GM18873 (cell line): Measurements from ENCODE around the gene EXOSC5.
"Not testable (repeated sequence)": the region's sequence is repeated elsewhere in the genome, so short reads cannot be mapped to it uniquely, and the experiment has no call there.

Experiments used
- ATAC-seq: cut with Tn5 transposase; IDR thresholded peaks from one replicate; pipeline ENCODE4 v1.9.1; 2021; ENCODE audit warnings: mild to moderate bottlenecking, moderate library complexity, moderate number of reproducible peaks; ENCODE audit not compliant: unreplicated experiment, low FRiP score

Gene EXOSC5

GRCh38 chr19:41408846-41409245 is 11.7 kb upstream of the EXOSC5 start:
- not testable (repeated sequence) for ATAC-seq

DNA sequence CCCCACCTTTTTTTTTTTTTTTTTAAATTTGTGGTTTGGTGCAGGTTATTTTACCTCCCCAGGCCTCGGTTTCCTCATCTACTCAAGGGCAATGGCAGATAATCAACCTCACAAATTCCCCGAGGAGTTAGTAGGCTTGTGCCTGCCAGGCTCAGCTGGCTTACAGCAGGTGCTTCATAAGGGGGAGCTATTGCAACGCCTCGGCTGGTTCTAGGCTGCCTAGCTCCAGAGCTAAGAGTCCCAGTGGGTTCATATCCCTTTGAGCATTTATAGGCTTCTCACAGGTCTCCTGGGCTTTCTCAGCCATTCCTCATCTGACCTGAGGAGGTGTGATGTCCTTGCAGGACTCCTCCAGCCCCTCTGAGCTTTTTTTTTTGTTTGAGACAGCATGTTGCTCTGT is 11.1 kb upstream of the EXOSC5 start:
- no peak for ATAC-seq

GRCh38 chr19:41407271-41407670 is 10.1 kb upstream of the EXOSC5 start:
- no peak for ATAC-seq

- no peak for ATAC-seq
These were observed 8.6 kb upstream of the EXOSC5 start for GRCh38 chr19:41405776-41406175.

- ATAC-seq = no peak
These were observed 6.2 kb upstream of the EXOSC5 start for GRCh38 chr19:41403181-41403970.

GRCh38 chr19:41402010-41402409 is 4.9 kb upstream of the EXOSC5 start:
- ATAC-seq = no peak

DNA sequence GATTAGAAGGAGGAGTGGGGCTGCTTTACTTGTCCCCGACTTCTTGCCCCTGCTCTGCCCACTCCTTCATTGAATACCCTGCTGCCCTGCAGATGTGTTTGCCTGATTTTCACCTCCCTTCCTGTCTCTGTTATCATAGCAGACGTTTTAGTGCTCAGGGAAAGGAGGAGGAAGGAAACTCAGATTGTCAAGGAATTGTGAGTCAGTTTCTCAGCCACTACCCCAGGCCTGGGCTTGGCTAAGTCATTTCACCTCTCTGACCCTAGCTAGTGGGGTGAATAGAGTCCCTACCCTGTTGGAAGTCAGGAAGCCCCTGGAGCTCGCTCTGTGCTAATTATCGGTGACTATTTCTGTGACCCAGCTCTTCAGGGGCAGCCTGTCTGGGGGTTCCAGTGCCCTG is 4.3 kb upstream of the EXOSC5 start:
- no peak for ATAC-seq

DNA sequence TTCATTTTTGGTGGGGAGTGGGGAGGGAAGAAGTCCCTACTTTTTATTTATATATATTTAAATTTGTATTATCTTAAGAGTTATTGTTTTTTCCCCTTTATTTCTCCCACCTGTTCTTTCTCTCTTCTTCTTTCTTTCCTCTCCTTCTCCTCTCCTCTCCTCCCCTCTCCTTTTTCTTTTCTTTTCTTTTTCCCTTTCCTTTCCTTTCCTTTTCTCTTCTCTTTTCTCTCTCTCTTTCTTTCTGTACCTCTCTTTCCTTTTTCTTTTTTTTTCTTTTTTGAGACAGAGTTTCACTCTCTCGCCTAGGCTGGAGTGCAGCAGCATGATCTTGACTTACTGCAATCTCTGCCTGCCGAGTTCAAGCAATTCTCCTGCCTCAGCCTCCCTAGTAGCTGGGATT is 2.4 kb upstream of the EXOSC5 start:
- no peak for ATAC-seq

- no peak for ATAC-seq
These were observed 1.9 kb upstream of the EXOSC5 start for GRCh38 chr19:41399091-41399490.

DNA sequence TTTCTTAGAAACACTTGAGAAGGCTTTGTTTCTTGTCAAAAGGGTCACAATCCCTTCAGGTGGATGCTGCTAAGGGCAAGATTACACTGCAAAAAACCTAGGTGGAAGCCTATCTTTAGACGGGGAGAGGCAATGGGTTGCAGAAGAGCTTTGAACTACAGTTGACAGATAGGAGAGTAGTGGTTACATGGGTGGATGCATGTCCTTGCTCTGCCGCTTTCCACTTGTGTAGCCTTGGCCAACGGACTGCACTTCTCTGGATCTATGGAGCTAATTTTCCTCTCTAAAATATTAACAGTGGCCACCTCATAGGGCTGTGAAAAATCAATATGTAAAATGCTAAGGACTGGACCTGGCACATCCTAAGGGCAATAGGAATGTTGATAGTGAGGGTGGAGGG is 1.4 kb upstream of the EXOSC5 start:
- no peak for ATAC-seq

GRCh38 chr19:41398050-41398418 is 875 bp upstream of the EXOSC5 start:
- no peak for ATAC-seq

- ATAC-seq = no peak
These were observed 1.8 kb downstream of the EXOSC5 start for GRCh38 chr19:41395355-41395754.

DNA sequence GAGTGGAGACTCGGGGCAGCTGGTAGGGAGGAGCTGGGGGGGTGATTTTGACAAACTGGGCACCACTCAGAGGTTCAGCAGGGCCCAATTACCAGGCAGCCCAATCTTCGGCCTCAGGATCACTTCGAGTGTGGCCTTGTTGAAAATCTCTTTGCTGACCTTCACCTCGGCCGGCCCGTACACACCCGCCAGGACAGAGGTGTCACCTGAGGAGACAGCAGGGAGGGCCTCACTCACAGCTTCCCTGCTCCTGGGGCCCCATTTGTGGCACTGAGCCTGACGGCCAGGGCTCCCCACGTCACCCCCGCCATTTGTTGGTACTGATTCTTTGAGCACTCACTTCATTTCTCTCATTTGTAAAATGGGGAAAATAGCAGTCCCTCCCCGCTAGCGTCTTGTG is 4.4 kb downstream of the EXOSC5 start:
- ATAC-seq = no peak

GRCh38 chr19:41391618-41392017 is 5.5 kb downstream of the EXOSC5 start:
- no peak for ATAC-seq

DNA sequence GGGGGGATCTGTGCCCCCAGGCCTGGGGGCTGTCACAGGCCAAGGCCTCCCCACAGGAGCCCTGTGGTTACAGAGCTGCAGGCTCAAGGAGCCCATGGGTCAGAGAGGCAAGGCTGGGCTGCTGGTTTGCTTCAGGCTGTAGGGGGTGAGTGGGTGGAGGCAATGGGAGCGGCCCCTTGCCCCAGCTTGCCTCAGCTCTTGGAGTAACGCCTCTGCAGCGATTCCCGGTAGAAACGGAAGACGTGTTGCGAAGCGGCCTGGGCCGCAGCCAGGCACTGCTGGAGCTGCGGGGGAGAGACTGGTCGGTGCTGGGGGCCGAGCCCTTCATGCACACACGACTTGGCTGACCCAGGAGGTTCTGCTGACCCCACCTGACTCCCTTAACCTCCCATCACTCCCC is 10.7 kb downstream of the EXOSC5 start:
- ATAC-seq = no peak

DNA sequence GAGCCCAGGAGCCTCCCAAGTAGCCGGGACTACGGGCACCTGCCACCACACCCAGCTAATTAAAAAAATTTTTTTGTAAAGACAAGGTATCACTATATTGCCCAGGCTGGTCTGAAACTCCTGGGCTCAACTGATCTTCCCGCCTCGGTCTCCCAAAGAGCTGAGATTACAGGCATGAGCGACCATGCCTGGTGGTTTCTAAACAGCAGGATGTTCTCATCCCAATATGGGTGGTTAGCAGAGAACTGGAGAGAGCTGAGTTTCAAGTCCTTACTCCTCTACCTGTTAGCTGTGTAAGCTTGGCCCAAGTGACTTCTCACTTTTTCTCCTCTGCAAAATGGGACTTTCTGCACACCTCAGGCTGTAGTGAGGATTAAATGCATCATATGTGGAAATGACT is 12.8 kb downstream of the EXOSC5 start:
- ATAC-seq = no peak

- ATAC-seq = not testable (repeated sequence)
These were observed 15.6 kb downstream of the EXOSC5 start for GRCh38 chr19:41381536-41381935.

GRCh38 chr19:41377977-41378709 is 19.0 kb downstream of the EXOSC5 start:
- ATAC-seq = no peak

DNA sequence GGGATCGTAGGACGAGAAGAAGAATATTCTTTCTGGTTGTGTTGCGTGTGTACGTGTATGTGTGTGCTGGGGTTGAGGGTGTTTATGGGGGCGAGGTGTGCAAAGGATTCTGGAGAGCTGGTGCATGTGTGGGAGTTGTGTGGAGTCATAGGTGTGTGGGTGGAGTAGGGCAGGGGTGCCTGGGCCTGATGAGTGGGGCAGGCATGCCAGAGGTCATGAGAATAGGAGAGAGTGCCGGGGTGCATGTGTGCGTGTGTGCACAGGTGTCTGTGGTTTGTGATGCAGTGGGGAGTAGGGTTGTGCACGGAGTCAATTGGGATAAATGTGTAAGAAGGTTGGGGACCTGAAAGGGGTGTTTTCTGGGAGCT is 20.2 kb downstream of the EXOSC5 start:
- ATAC-seq = no peak

DNA sequence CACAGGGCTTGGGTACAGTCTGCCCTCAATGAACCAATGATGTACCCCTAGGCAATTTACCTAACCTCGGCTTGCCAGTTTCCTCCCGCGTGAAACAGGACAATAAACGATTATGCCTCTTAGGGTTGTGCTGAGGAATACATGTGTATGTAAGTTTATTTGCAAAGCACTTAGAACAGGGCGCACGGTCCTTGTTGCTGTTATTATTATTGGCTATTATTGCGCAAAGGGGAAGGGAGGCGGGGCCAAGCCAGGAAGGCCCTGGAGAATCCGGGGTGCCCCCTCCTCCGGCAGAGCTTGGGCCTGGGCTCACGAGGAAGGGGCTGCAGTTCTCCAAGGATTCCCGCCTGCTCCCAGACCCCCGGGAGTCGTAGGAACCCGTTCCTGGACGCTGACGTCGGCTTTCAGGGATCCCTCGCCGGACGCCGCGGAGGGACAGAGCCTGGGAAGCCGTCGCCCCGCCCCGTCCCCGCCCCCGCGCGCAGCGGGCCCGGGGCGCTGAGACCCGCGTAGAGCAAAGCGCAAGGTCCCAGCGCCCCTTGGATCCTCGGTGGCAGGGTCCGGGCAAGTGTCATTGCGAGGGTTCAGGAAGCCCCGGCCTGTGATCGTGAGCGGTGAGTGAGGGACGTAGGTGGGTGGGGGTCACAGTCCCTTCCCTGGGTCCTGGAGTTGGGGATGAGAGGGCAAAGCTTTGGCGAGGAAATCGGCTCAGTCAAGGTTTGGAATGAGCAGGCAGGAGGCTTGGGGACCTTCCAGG is 20.7 kb downstream of the EXOSC5 start, which contains the start of gene TMEM91:
Gene TMEM91 (plus strand): TSS at position 293 of the 757 bp plus-strand sequence. CDS start 1,777 bp downstream, outside the sequence.
- no peak for ATAC-seq

DNA sequence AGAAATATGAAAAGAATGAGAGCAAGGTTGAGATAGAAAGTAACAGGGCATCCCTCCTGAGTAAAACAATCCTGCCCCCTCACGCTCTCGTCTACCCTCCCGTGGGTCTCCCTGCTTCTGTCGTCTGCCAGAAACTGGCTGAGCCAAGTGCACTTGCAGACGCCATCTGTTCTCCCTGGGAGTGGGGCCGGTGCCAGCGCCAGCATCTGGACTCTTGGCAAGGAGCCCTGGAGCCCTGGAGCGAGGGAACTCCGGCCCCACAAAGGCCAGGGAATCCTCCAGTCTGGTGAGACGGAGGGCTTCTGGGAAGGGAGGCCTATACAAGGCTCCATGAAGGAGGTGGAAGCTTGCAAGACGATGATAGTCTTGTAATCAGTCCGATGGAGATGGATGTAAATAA is 23.2 kb downstream of the EXOSC5 start:
- no peak for ATAC-seq
